Glutamatergic neuron (in vitro differentiated cells): ENCODE results near the gene DIABLO. TPM values are rescaled to one million over a fixed set of nuclear protein-coding genes. Genes with fewer than 3 reads are reported as not detected.
A peak's percentile ranks its signal among the peaks of the same experiment; 100 is the strongest.

Experiments
- DNase-seq: peaks from one replicate; pipeline ENCODE4 v3.0.0; 2022
- H3K27ac Mint-ChIP-seq: one replicate; pipeline ENCODE4 v1.8.0; 2020; ENCODE audit warnings: mild to moderate bottlenecking, mixed read lengths, inconsistent platforms; ENCODE audit not compliant: unreplicated experiment
- H3K27me3 Mint-ChIP-seq: one replicate; pipeline ENCODE4 v1.8.0; 2020; ENCODE audit warnings: mild to moderate bottlenecking, moderate library complexity, mixed read lengths, inconsistent platforms; ENCODE audit not compliant: unreplicated experiment
- H3K36me3 Mint-ChIP-seq: one replicate; pipeline ENCODE4 v1.8.0; 2020; ENCODE audit warnings: mild to moderate bottlenecking, mixed read lengths, inconsistent platforms; ENCODE audit not compliant: unreplicated experiment
- H3K4me1 Mint-ChIP-seq: one replicate; pipeline ENCODE4 v1.8.0; 2020; ENCODE audit warnings: mild to moderate bottlenecking, low read depth, mixed read lengths, inconsistent platforms; ENCODE audit not compliant: unreplicated experiment
- H3K4me3 Mint-ChIP-seq: one replicate; pipeline ENCODE4 v1.8.0; 2020; ENCODE audit warnings: mild to moderate bottlenecking, mixed read lengths, inconsistent platforms; ENCODE audit not compliant: unreplicated experiment
- H3K9me3 Mint-ChIP-seq: one replicate; pipeline ENCODE4 v1.8.0; 2020; ENCODE audit warnings: mild to moderate bottlenecking, moderate library complexity, mixed read lengths, inconsistent platforms; ENCODE audit not compliant: unreplicated experiment
- CTCF ChIP-seq: fragments of 200-600 bp; sonication (generic); IDR thresholded peaks from one replicate; pipeline ENCODE4 v1.5.0; 2021; ENCODE audit not compliant: partially characterized antibody, unreplicated experiment
- total RNA-seq: library from RNA; stranded (reverse); fragmentation: NEBNext Ultra II Directional; extraction: Animal tissue kit (Norgen Biotek cat#: 25700); gene quantifications from one replicate; pipeline ENCODE4 v1.2.1, GENCODE V29; 2021; ENCODE audit not compliant: unreplicated experiment

Gene DIABLO
- total RNA-seq, 1 donor from 2014 or later = 68.7 TPM

- TF ChIP-seq CTCF = no peak
- Mint-ChIP-seq H3K36me3 (peaks cover 4% of the 10 kb centered on the region), H3K4me3 (no peak overlapping the region), H3K9me3 (no peaks in the 10 kb centered on the region), H3K4me1 (no peaks in the 10 kb centered on the region), H3K27me3 (peaks cover 2% of the 10 kb centered on the region), H3K27ac (no peak overlapping the region)
- DNase-seq = no peak
Measured at GRCh38 chr12:122215771-122216170, 10.1 kb downstream of the DIABLO start.

- DNase-seq = no peak
- peak overlapping the region; percentile 37 for H3K27ac Mint-ChIP-seq
- H3K4me1 Mint-ChIP-seq = peaks cover 2% of the 10 kb centered on the region
- H3K9me3 Mint-ChIP-seq = peaks cover 8% of the 10 kb centered on the region
- H3K4me3 Mint-ChIP-seq = no peak overlapping the region
- H3K27me3 Mint-ChIP-seq = peaks cover 11% of the 10 kb centered on the region
- no peak for TF ChIP-seq CTCF
- peaks cover 11% of the 10 kb centered on the region for H3K36me3 Mint-ChIP-seq
Measured at GRCh38 chr12:122208073-122208820, 17.6 kb downstream of the DIABLO start.

- peaks cover 2% of the 10 kb centered on the region for H3K4me1 Mint-ChIP-seq
- H3K4me3 Mint-ChIP-seq = no peak overlapping the region
- peaks cover 12% of the 10 kb centered on the region for H3K27me3 Mint-ChIP-seq
- no peak for TF ChIP-seq CTCF
- no peak for DNase-seq
- peaks cover 11% of the 10 kb centered on the region for H3K36me3 Mint-ChIP-seq
- peaks cover 8% of the 10 kb centered on the region for H3K9me3 Mint-ChIP-seq
- no peak overlapping the region for H3K27ac Mint-ChIP-seq
Measured at GRCh38 chr12:122207391-122207790, 18.5 kb downstream of the DIABLO start.

GRCh38 chr12:122206976-122207375 lies 18.9 kb downstream of the DIABLO start:
- DNase-seq = no peak
- Mint-ChIP-seq H3K9me3 (peaks cover 8% of the 10 kb centered on the region), H3K36me3 (peaks cover 11% of the 10 kb centered on the region), H3K4me3 (no peak overlapping the region), H3K4me1 (peaks cover 2% of the 10 kb centered on the region), H3K27me3 (peaks cover 12% of the 10 kb centered on the region), H3K27ac (no peak overlapping the region)
- no peak for TF ChIP-seq CTCF

- no peak for DNase-seq
- Mint-ChIP-seq H3K36me3 (peaks cover 11% of the 10 kb centered on the region), H3K9me3 (peaks cover 8% of the 10 kb centered on the region), H3K4me3 (no peak overlapping the region), H3K4me1 (peaks cover 2% of the 10 kb centered on the region), H3K27me3 (peaks cover 12% of the 10 kb centered on the region), H3K27ac (no peak overlapping the region)
- no peak for TF ChIP-seq CTCF
Measured at GRCh38 chr12:122206111-122206881, 19.6 kb downstream of the DIABLO start.
